ENCODE results near the gene SLC7A11.
A peak's percentile ranks its signal among the peaks of the same experiment; 100 is the strongest.

The SLC7A11 gene

GRCh38 chr4:138161351-138161750 is 80.8 kb downstream of the SLC7A11 start:
- DNase-seq = no peak

- no peak for DNase-seq
Observed at GRCh38 chr4:138158746-138159297, 83.3 kb downstream of the SLC7A11 start.

GRCh38 chr4:138140879-138141278 is 101.3 kb downstream of the SLC7A11 start:
- no peak for DNase-seq

- DNase-seq = peak; percentile 81
Observed at GRCh38 chr4:138138774-138139173, 103.4 kb downstream of the SLC7A11 start.

- no peak for DNase-seq
Observed at GRCh38 chr4:138135610-138136009, 106.5 kb downstream of the SLC7A11 start.

- DNase-seq = no peak
Observed at GRCh38 chr4:138118270-138118669, 123.9 kb downstream of the SLC7A11 start.

- no peak for DNase-seq
Observed at GRCh38 chr4:138115053-138115452, 127.1 kb downstream of the SLC7A11 start.

- no peak for DNase-seq
Observed at GRCh38 chr4:138114434-138114833, 127.7 kb downstream of the SLC7A11 start.

All from NCI-H2029 treated with DMSO at 0.1 percent for 48 hours (cell line).